NCI-H2029 treated with DMSO at 0.1 percent for 48 hours (cell line): ENCODE measurements around the gene POLR3E.
"Not testable (repeated sequence)": the region's sequence is repeated elsewhere in the genome, so short reads cannot be mapped to it uniquely, and the experiment has no call there.

Experiments
- DNase-seq: peaks from one replicate; lab custom pipeline; 2025; lab: John Stamatoyannopoulos, UW

Gene POLR3E

GRCh38 chr16:22364241-22364640 is 67.0 kb downstream of the POLR3E start:
- no peak for DNase-seq

- no peak for DNase-seq
Observed at GRCh38 chr16:22366371-22366770, 69.2 kb downstream of the POLR3E start.

GRCh38 chr16:22366889-22367288 is 69.7 kb downstream of the POLR3E start:
- no peak for DNase-seq

GRCh38 chr16:22368200-22368826 is 71.1 kb downstream of the POLR3E start:
- DNase-seq: not testable (repeated sequence)

GRCh38 chr16:22369221-22369811 is 72.1 kb downstream of the POLR3E start:
- DNase-seq: no peak

- DNase-seq: no peak
Observed at GRCh38 chr16:22370038-22370820, 73.0 kb downstream of the POLR3E start.

GRCh38 chr16:22372882-22373661 is 75.9 kb downstream of the POLR3E start:
- DNase-seq: no peak

GRCh38 chr16:22373662-22374310 is 76.6 kb downstream of the POLR3E start:
- DNase-seq: no peak

GRCh38 chr16:22374311-22375116 is 77.3 kb downstream of the POLR3E start, which contains the start of gene CDR2:
TSS of gene CDR2 (minus strand) at chr16:22374619. CDS start at chr16:22374309, 310 bp downstream.
- peak; percentile 87 for DNase-seq

- no peak for DNase-seq
Observed at GRCh38 chr16:22375117-22375962, 78.1 kb downstream of the POLR3E start.

- no peak for DNase-seq
Observed at GRCh38 chr16:22375963-22376640, 78.9 kb downstream of the POLR3E start.

- no peak for DNase-seq
Observed at GRCh38 chr16:22379656-22380055, 82.4 kb downstream of the POLR3E start.

GRCh38 chr16:22380529-22380928 is 83.3 kb downstream of the POLR3E start:
- DNase-seq: no peak

- no peak for DNase-seq
Observed at GRCh38 chr16:22381392-22381791, 84.2 kb downstream of the POLR3E start.

- DNase-seq: no peak
Observed at GRCh38 chr16:22383827-22384226, 86.6 kb downstream of the POLR3E start.
